ENCODE results near the gene MANF.

Gene MANF

DNA sequence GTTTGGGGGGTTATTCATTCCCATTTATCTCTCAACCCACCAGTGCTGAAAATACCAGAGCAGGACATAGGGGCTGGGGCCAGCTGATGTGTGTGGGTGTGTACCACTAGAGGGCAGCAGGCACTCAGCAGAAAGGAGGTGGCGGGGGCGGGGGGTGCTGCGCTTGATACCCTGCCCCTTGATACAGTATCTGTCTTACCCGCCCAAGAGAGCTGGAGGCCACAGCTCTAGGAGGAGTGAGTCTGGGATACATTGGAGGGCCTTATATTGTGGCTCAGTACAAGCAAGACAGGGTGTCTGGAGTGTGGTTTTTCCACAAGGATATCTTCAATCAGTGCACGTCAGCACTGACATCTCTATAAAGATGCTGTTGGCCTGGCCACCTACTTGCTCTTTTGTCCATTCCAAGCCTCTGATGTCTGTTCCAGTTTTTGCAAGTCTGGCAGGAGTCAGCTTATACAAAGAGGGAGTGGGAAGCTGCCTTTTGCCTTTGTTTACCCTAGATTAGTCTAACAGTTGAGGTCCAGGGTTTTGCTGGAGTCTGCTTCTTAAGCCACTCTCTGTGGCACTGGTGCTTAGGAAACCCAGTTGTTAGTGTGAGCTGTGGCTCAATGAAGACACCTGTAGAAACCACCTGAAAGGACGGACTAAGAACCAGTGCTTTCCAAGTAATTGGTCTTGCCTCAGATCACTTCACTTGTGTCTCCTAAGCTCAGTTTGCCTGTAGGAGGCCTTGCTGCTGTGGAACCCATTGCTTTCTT lies 4.5 kb downstream of the MANF start:
- no peak overlapping the region for H3K4me3 ChIP-seq (ENCODE audit: low read depth, low read length)
- TF ChIP-seq, protein P1, sequence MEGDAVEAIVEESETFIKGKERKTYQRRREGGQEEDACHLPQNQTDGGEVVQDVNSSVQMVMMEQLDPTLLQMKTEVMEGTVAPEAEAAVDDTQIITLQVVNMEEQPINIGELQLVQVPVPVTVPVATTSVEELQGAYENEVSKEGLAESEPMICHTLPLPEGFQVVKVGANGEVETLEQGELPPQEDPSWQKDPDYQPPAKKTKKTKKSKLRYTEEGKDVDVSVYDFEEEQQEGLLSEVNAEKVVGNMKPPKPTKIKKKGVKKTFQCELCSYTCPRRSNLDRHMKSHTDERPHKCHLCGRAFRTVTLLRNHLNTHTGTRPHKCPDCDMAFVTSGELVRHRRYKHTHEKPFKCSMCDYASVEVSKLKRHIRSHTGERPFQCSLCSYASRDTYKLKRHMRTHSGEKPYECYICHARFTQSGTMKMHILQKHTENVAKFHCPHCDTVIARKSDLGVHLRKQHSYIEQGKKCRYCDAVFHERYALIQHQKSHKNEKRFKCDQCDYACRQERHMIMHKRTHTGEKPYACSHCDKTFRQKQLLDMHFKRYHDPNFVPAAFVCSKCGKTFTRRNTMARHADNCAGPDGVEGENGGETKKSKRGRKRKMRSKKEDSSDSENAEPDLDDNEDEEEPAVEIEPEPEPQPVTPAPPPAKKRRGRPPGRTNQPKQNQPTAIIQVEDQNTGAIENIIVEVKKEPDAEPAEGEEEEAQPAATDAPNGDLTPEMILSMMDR (IDR thresholded peaks at IDR 0.05; ENCODE audit: low read depth, low read length, missing control alignments): peak; percentile 81
- DNase-seq (ENCODE audit: low read depth): no peak

DNA sequence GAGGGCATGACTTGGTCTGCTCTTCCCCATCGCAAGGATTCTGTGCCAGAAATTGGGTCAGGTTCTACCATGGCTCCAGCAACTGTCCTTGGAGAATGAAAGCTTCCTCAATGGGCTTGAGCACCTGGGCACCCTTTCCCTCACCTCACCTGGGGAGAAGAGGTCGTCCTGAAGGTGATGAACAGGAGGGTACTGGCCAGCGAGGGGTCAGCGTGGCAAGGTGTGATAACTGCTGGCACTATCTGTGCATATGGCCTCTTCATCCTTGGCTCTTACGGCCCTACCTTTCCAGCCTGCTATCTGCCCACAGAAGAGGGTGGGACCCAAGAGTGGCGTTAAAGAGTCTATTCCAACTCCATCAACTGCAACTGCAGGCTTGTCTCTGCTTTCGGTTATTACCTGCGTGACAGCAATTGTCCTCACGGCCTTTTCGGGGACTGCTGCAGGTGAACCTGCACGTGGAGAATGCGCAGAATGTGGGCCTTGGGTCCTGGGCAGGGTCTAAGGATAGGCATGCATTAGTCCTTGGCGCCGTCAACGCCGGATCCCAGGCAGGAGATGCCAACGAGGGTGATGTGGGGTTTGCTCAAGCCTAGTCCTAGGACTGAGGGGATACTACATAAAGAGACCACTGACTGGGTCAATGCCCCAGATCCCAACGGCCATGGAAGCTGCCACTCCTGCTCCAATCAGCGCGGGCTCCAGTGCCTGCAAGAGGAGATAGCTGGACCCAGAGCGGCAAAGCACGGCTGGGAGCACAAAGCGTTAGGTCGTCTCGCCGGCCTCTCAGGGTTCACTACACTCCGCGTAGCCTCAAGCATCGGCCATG lies 5.4 kb downstream of the MANF start:
- no peak for DNase-seq (ENCODE audit: low read depth)
- peak overlapping the region; percentile 44 for H3K4me3 ChIP-seq (ENCODE audit: low read depth, low read length)
- TF ChIP-seq, protein P1 (IDR thresholded peaks at IDR 0.05; ENCODE audit: low read depth, low read length, missing control alignments): peak; percentile 94

DNA sequence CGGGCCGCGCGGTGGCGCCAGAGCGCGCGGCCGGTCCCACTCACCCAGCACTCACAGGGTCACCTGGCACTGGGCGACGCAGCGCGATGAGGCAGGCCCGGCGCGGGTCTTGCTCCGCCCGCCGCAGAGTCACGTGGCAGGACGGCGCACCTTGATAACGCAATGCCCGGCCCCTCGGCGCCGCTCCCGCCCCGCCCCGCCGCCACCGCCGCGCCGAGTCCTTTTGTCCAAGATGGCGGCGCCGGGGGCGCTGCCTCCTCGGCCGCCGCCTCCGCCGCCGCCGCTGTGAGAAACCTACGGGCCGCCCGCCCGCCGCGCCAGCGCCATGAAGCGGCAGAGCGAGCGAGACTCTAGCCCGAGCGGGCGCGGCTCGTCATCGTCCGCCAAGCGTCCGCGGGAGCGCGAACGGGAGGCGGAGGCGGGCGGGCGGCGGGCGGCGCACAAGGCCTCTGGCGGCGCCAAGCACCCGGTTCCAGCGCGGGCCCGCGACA lies 6.0 kb downstream of the MANF start, which contains the start of gene RBM15B:
Gene RBM15B (plus strand): TSS at position 211 of the 491 bp plus-strand sequence. CDS start 115 bp downstream, at position 326.
- peak within 1 kb of the TSS; percentile 63 for H3K4me3 ChIP-seq (ENCODE audit: low read depth, low read length)
- peak; percentile 87 for DNase-seq (ENCODE audit: low read depth)
- TF ChIP-seq, protein P1 (IDR thresholded peaks at IDR 0.05; ENCODE audit: low read depth, low read length, missing control alignments): no peak

DNA sequence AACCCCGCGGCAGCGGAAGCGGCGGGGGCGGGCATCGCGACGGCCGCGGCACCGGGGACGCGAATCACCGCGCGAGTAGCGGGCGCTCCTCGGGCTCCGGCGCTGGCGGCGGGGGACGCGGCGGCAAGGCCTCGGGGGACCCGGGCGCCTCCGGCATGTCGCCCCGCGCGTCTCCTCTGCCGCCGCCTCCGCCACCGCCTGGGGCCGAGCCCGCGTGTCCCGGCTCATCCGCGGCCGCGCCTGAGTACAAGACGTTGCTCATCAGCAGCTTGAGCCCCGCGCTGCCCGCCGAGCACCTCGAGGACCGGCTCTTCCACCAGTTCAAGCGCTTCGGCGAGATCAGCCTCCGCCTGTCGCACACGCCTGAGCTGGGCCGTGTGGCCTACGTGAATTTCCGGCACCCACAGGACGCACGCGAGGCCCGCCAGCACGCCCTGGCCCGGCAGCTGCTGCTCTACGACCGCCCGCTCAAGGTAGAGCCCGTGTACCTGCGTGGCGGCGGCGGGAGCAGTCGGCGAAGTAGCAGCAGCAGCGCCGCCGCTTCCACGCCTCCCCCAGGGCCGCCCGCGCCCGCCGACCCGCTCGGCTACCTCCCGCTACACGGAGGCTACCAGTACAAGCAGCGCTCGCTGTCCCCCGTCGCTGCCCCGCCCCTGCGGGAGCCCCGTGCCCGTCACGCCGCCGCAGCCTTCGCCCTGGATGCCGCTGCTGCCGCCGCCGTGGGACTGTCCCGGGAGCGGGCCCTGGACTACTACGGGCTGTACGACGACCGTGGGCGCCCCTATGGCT lies 6.7 kb downstream of the MANF start:
- DNase-seq (ENCODE audit: low read depth): no peak

DNA sequence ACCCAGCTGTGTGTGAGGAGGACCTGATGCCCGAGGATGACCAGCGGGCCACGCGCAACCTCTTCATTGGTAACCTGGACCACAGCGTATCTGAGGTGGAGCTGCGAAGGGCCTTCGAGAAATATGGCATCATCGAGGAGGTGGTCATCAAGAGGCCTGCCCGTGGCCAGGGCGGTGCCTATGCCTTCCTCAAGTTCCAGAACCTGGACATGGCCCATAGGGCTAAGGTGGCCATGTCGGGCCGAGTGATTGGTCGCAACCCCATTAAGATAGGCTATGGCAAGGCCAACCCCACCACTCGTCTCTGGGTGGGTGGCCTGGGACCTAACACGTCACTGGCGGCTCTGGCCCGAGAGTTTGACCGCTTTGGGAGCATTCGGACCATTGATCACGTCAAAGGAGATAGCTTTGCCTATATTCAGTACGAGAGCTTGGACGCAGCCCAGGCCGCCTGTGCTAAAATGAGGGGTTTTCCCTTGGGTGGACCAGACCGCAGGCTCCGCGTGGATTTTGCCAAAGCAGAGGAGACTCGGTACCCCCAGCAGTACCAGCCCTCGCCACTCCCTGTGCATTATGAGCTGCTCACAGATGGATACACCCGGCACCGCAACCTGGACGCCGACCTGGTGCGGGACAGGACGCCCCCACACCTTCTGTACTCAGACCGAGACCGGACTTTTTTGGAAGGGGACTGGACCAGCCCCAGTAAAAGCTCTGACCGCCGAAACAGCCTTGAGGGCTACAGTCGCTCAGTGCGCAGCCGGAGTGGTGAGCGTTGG lies 7.5 kb downstream of the MANF start:
- TF ChIP-seq, protein P1 (IDR thresholded peaks at IDR 0.05; ENCODE audit: low read depth, low read length, missing control alignments): no peak
- H3K4me3 ChIP-seq (ENCODE audit: low read depth, low read length): peak overlapping the region; percentile 63
- DNase-seq (ENCODE audit: low read depth): no peak

More for the DNA sequence above, 6.7 kb downstream of the MANF start:
- H3K4me3 ChIP-seq (ENCODE audit: low read depth, low read length): peak overlapping the region; percentile 63
- TF ChIP-seq, protein P1 (IDR thresholded peaks at IDR 0.05; ENCODE audit: low read depth, low read length, missing control alignments): no peak

DNA sequence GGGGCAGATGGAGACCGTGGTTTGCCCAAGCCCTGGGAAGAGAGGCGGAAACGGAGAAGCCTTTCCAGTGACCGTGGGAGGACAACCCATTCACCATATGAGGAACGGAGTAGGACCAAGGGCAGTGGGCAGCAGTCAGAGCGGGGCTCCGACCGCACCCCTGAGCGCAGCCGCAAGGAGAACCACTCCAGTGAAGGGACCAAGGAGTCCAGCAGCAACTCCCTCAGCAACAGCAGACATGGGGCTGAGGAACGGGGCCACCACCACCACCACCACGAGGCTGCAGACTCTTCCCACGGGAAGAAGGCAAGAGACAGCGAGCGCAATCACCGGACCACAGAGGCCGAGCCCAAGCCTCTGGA lies 8.0 kb downstream of the MANF start:
- TF ChIP-seq, protein P1 (IDR thresholded peaks at IDR 0.05; ENCODE audit: low read depth, low read length, missing control alignments): no peak
- no peak overlapping the region for H3K4me3 ChIP-seq (ENCODE audit: low read depth, low read length)
- no peak for DNase-seq (ENCODE audit: low read depth)
